ENCODE results near the gene POU1F1. TPM values are rescaled to one million over a fixed set of nuclear protein-coding genes. Genes with fewer than 3 reads are reported as not detected.

Gene POU1F1
- total and polyA plus RNA-seq, 4 donors, result 0.17 to 0.24 TPM; not detected in 2

DNA sequence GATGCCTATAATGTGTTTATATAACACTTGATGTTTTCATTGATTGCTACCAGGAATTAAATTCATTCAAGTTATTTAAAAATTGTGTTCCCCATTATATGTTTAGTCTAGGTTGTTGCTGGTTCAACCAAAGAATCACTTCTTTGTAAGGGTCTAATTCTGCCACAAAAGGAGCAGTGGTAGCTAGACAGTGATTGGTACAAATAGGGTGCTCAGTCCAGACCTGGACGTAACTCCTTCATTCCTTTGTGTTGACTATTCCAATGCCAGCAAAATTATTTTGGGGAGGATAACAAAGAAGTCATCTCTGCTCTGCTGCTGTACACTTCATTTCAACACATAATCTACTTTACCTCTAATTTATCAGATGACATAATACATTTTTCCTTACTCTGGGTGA is 48.1 kb downstream of the POU1F1 start:
- peak in 2 of 6 donors; percentile 5 to 54 for DNase-seq (ENCODE audit: low read depth in 4 of 6, low spot score in 6 of 6)
- no peaks in the 10 kb centered on the region for H3K36me3 ChIP-seq (ENCODE audit: control insufficient read depth, insufficient read depth, low read length)
- H3K9me3 ChIP-seq (ENCODE audit: control insufficient read depth, insufficient read depth, low read length), result no peaks in the 10 kb centered on the region
- H3K27me3 ChIP-seq (ENCODE audit: control insufficient read depth, insufficient read depth, low read length), result no peaks in the 10 kb centered on the region
- H3K4me3 ChIP-seq (ENCODE audit: low read depth, low read length), result peak overlapping the region; percentile 95
- no CpG with 5 or more reads among the region's 1 CpG for whole genome bisulfite sequencing (ENCODE audit: insufficient coverage)
- no peaks in the 10 kb centered on the region for H3K4me1 ChIP-seq (ENCODE audit: control insufficient read depth, insufficient read depth, low read length)
- no peak overlapping the region for H3K27ac ChIP-seq (ENCODE audit: low read depth, low read length)

GRCh38 chr3:87227835-87228144 is 48.6 kb downstream of the POU1F1 start:
- peak overlapping the region; percentile 86 for H3K27ac ChIP-seq (ENCODE audit: low read depth, low read length)
- WGBS (ENCODE audit: insufficient coverage), result 0% methylated on average over 2 of the region's 3 CpGs
- H3K4me1 ChIP-seq (ENCODE audit: control insufficient read depth, insufficient read depth, low read length), result no peaks in the 10 kb centered on the region
- no peaks in the 10 kb centered on the region for H3K36me3 ChIP-seq (ENCODE audit: control insufficient read depth, insufficient read depth, low read length)
- DNase-seq (ENCODE audit: low read depth in 4 of 6, low spot score in 6 of 6), result no peak
- no peaks in the 10 kb centered on the region for H3K9me3 ChIP-seq (ENCODE audit: control insufficient read depth, insufficient read depth, low read length)
- peak overlapping the region; percentile 95 for H3K4me3 ChIP-seq (ENCODE audit: low read depth, low read length)
- no peaks in the 10 kb centered on the region for H3K27me3 ChIP-seq (ENCODE audit: control insufficient read depth, insufficient read depth, low read length)

DNA sequence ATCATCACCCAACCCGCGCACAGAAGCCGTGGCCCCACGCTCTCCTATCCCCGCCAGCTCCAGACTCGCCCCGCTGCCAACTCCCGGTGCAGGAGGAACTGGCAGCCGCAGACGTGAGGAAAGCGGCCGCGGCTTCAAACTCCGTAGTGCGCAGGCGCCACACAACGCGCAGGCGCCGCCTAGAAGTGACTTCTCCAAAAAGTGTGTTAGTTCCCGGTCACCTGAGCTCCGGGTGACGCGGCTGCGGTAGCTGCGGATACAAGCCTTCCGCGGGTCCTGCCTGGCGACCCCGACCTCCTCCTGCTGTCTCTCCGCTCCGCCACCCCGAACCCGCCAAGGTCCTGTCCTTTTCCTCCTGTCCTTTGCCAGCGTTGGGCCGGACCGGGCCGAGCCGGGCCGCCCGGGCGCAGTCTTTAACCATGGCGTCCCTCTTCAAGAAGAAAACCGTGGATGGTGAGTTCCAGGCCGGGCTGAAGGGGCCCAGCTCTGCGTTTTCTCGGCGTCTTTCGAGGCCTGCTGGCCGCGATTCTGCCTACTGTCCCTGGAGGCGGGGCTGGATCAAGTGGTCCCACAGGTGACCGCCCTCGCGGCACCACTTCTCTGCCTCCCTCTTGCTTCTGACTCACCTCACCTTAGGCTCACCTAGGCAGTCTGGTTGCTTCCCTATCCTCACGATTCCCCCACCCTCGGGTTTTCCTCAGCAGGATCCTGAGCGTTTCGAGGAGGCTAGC is 49.1 kb downstream of the POU1F1 start, which contains the start of gene CHMP2B:
Gene CHMP2B (plus strand): TSS at position 206 of the 731 bp plus-strand sequence. CDS start 214 bp downstream, at position 420.
- Histone ChIP-seq H3K4me3 (ENCODE audit: low read depth, low read length) (peak within 1 kb of the TSS; percentile 95), H3K4me1 (ENCODE audit: control insufficient read depth, insufficient read depth, low read length) (no peaks in the 10 kb centered on the region), H3K27me3 (ENCODE audit: control insufficient read depth, insufficient read depth, low read length) (no peaks in the 10 kb centered on the region), H3K9me3 (ENCODE audit: control insufficient read depth, insufficient read depth, low read length) (no peaks in the 10 kb centered on the region), H3K36me3 (ENCODE audit: control insufficient read depth, insufficient read depth, low read length) (no peaks in the 10 kb centered on the region), H3K27ac (ENCODE audit: low read depth, low read length) (peak within 1 kb of the TSS; percentile 86)
- peak; percentile 90 to 98 (median 92) for DNase-seq (ENCODE audit: low read depth in 4 of 6, low spot score in 6 of 6)
- under 1% methylated on average over 57 of the region's 59 CpGs for WGBS (ENCODE audit: insufficient coverage)

- 0% methylated on average over 2 of the region's 5 CpGs for WGBS (ENCODE audit: insufficient coverage)
Observed at GRCh38 chr3:87225659-87226058, 50.7 kb downstream of the POU1F1 start.

DNA sequence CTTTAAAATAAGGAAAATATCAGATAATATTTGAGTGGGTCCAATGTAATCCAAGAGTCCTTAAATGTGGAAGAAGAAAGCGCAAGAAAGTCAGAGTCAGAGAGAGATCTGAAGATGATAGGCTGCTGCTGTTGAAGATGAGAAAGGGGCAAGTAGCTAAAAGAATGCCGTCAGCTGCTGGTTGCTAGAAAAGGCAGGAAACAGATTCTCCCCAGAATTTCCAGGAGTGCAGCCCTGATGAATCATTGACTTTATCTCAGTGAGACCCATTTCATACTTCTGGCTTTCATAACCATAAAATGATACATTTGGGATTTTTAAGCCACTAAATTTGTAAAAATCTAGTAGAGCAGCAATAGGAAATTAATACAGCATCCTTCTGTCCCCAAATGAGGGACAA is 56.8 kb downstream of the POU1F1 start:
- H3K27ac ChIP-seq (ENCODE audit: low read depth, low read length), result no peak overlapping the region
- no peaks in the 10 kb centered on the region for H3K4me1 ChIP-seq (ENCODE audit: control insufficient read depth, insufficient read depth, low read length)
- no peaks in the 10 kb centered on the region for H3K9me3 ChIP-seq (ENCODE audit: control insufficient read depth, insufficient read depth, low read length)
- no peaks in the 10 kb centered on the region for H3K36me3 ChIP-seq (ENCODE audit: control insufficient read depth, insufficient read depth, low read length)
- no peaks in the 10 kb centered on the region for H3K27me3 ChIP-seq (ENCODE audit: control insufficient read depth, insufficient read depth, low read length)
- DNase-seq (ENCODE audit: low read depth in 4 of 6, low spot score in 6 of 6), result no peak
- WGBS (ENCODE audit: insufficient coverage), result 100% methylated on average over 2 of the region's 2 CpGs
- H3K4me3 ChIP-seq (ENCODE audit: low read depth, low read length), result no peak overlapping the region

More at GRCh38 chr3:87225659-87226058, 50.7 kb downstream of the POU1F1 start:
- no peaks in the 10 kb centered on the region for H3K27me3 ChIP-seq (ENCODE audit: control insufficient read depth, insufficient read depth, low read length)
- DNase-seq (ENCODE audit: low read depth in 4 of 6, low spot score in 6 of 6), result peak in 2 of 6 donors; percentile 43 to 87
- H3K4me3 ChIP-seq (ENCODE audit: low read depth, low read length), result no peak overlapping the region
- no peaks in the 10 kb centered on the region for H3K4me1 ChIP-seq (ENCODE audit: control insufficient read depth, insufficient read depth, low read length)
- H3K36me3 ChIP-seq (ENCODE audit: control insufficient read depth, insufficient read depth, low read length), result no peaks in the 10 kb centered on the region
- no peak overlapping the region for H3K27ac ChIP-seq (ENCODE audit: low read depth, low read length)
- no peaks in the 10 kb centered on the region for H3K9me3 ChIP-seq (ENCODE audit: control insufficient read depth, insufficient read depth, low read length)

DNA sequence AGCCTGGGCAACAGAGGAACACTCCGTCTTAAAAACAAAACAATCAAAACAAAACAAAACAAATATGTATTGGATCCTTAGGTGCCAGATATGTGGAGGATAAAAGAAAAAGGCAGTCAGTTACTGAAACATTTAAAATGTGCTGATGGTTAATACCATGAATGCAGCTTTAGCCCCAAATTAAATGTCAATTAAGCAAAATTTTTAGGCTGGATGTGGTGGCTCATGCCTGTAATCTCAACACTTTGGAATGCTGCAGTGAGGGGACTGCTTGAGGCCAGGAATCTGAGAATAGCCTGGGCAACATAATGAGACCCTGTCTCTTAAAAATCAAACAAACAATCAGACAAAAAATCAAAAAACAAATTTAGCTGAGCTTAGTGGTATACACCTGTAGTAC is 57.8 kb downstream of the POU1F1 start:
- no CpG with 5 or more reads among the region's 1 CpG for WGBS (ENCODE audit: insufficient coverage)
- no peak for DNase-seq (ENCODE audit: low read depth in 4 of 6, low spot score in 6 of 6)
- H3K36me3 ChIP-seq (ENCODE audit: control insufficient read depth, insufficient read depth, low read length), result no peaks in the 10 kb centered on the region
- no peaks in the 10 kb centered on the region for H3K9me3 ChIP-seq (ENCODE audit: control insufficient read depth, insufficient read depth, low read length)
- no peak overlapping the region for H3K27ac ChIP-seq (ENCODE audit: low read depth, low read length)
- H3K4me3 ChIP-seq (ENCODE audit: low read depth, low read length), result no peak overlapping the region
- no peaks in the 10 kb centered on the region for H3K27me3 ChIP-seq (ENCODE audit: control insufficient read depth, insufficient read depth, low read length)
- no peaks in the 10 kb centered on the region for H3K4me1 ChIP-seq (ENCODE audit: control insufficient read depth, insufficient read depth, low read length)

Small RNA genes within 50 kb of the gene (small RNA-seq; reads per million reads assigned to genes)
- not detected for gene MIR4795 (ENCODE audit: low replicate concordance)

Other genes starting within 250 kb of the POU1F1 start
- gene CHMP2B, start 49.3 kb downstream of the POU1F1 start, total RNA-seq, result 10 to 100 TPM; 26.7 to 51.8 TPM
- 10 to 100 TPM; 56.9 to 70.5 TPM for gene CHMP2B, start 49.3 kb downstream of the POU1F1 start, polyA plus RNA-seq (ENCODE audit: insufficient read length in 2 of 2)

All from spinal cord (tissue), 10 donors.